HG03280 (cell line): ENCODE results near the gene DCN.

Source experiments
- ATAC-seq: cut with Tn5 transposase; IDR thresholded peaks from one replicate; pipeline ENCODE4 v1.9.1; 2021; ENCODE audit warnings: mild to moderate bottlenecking, moderate library complexity; ENCODE audit not compliant: unreplicated experiment

DCN gene

GRCh38 chr12:91104812-91105466, 77.7 kb downstream of the DCN start:
- ATAC-seq, result peak; percentile 84

- no peak for ATAC-seq
Measured at GRCh38 chr12:91103624-91104023, 79.0 kb downstream of the DCN start.

- no peak for ATAC-seq
Measured at GRCh38 chr12:91103101-91103500, 79.5 kb downstream of the DCN start.

GRCh38 chr12:91100906-91101305, 81.7 kb downstream of the DCN start:
- ATAC-seq, result no peak

GRCh38 chr12:91099836-91100235, 82.8 kb downstream of the DCN start:
- ATAC-seq, result no peak

- no peak for ATAC-seq
Measured at GRCh38 chr12:91099341-91099740, 83.3 kb downstream of the DCN start.

- no peak for ATAC-seq
Measured at GRCh38 chr12:91098941-91099340, 83.7 kb downstream of the DCN start.

GRCh38 chr12:91098461-91098860, 84.2 kb downstream of the DCN start:
- no peak for ATAC-seq

- no peak for ATAC-seq
Measured at GRCh38 chr12:91094957-91095356, 87.7 kb downstream of the DCN start.

- no peak for ATAC-seq
Measured at GRCh38 chr12:91094032-91094662, 88.5 kb downstream of the DCN start.

GRCh38 chr12:91093341-91093740, 89.3 kb downstream of the DCN start:
- ATAC-seq, result no peak

GRCh38 chr12:91091916-91092715, 90.5 kb downstream of the DCN start:
- ATAC-seq, result no peak
